GM21723 (cell line): ENCODE results near the gene MEGF11.
"Not testable (repeated sequence)": the region's sequence is repeated elsewhere in the genome, so short reads cannot be mapped to it uniquely, and the experiment has no call there.

ENCODE experiments used
- ATAC-seq: cut with Tn5 transposase; IDR thresholded peaks from one replicate; pipeline ENCODE4 v1.9.1; 2021; ENCODE audit warnings: mild to moderate bottlenecking, moderate library complexity; ENCODE audit not compliant: unreplicated experiment

Gene MEGF11

DNA sequence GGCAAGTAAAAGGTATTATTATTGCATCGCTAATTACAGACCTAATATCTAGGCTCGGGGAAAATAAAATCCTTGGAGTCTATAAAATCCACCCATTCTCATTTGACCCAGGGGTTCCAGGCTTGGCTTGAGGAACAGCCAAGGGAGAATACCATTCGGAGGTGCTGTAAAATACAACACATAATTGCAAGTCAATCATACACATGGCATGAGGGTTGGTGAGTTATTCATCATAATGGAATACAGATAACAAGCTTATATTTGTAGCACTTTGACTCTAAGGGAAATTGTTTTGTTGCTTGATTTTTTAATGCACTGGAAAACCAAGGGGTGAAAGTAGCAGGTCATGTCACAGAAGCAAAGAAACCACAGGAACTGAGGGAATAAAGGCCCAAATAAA, 23.0 kb upstream of the MEGF11 start:
- ATAC-seq = no peak

DNA sequence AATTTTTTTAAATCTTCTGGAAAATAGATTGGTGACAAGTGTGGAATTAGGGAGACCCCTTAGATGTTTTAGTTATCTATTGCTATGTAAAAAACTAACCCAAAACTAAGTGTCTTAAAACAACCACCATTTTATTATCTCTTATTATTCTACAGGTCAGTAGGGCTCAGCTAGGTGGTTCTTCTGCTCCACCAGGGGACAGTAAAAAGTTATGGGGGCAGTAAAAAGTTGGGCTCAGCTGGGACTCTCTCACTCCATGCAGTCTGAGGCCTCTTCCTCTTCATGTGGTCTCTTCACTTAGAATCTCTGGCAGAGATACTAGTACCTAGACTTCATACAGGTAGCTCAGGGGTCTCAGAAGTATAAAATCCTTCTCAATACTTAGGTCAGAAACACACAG, 21.8 kb upstream of the MEGF11 start:
- no peak for ATAC-seq

DNA sequence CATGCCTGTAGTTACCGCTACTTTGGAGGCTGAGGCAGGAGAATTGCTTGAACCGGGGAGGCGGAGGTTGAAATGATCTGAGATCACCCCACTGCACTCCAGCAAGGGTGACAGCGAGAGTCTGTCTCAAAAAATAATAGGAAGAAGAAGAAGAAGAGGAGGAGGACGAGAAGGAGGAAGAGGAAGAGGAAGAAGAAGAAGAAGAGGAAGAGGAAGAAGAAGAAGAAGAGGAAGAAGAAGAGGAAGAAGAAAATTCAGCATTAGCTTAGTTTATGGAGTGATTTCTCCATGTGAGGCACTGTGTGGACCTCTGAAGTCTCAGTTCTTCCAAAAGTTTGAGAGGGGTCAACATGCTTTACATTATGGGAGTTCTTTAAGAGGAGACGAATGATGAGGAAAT, 17.4 kb upstream of the MEGF11 start:
- no peak for ATAC-seq

DNA sequence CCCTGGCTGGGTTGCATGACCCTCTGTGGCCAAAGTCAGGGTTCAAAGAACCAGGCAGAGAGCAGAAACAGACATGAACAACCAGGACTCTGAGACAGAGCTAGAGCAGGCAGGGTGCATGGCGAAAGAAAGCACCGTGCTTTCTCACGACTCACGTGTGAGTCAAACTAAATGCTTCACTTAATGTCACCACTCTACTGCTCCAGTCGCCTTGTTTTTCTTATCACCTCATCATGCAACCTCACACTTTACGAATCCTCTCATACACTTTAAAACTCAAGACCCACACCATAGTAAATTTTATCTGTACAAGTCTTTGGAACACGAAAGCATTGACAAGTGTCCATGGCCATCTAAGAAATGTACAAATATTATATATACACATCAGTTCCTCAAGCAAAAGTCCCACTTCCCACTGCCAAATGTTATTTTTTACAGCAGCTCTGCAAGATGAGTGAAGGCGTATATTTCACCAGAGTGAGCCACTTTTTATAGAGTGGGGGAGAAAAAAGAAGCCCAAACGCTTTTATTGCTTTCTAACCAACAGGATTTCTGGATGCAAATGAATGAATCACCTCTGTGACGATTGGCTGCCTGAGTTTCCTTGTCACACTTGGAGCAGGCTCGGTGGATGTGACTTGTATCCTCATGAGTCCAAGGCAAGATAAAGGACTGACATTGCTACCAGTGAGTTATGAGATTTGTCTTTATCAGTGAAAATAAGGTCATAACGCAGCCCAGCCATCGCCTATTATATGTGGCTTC, 16.0 kb upstream of the MEGF11 start:
- no peak for ATAC-seq

DNA sequence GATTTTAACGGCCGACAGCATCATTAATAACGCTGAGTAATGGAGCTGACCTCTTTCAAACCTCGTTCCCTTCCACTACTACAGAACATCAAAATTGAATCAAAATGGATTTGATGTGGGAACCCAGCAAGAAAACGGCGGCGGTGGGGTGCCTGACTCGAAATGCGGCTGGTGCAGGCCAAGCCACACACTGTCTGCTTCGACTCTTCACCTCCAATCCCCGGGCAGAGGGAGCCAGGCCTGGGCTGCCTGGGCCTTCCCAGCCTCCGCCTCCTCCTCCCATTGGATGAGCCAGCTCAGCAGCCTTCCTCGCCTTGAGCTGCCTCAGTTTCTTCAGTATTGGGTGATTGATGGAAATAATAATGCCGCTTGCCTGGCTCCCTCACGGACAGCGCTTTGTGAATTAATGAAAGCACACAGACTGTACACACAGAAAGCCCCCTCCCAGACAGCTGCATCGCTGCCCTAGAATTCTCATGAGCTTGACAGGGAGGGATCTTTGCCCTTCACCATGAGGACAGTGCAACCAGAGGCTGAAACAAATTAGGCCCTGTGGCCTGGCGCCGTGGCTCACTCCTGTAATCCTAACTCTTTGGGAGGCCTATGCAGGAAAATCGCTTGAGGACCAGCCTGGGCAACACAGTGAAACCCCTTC, 11.4 kb upstream of the MEGF11 start:
- ATAC-seq = no peak

DNA sequence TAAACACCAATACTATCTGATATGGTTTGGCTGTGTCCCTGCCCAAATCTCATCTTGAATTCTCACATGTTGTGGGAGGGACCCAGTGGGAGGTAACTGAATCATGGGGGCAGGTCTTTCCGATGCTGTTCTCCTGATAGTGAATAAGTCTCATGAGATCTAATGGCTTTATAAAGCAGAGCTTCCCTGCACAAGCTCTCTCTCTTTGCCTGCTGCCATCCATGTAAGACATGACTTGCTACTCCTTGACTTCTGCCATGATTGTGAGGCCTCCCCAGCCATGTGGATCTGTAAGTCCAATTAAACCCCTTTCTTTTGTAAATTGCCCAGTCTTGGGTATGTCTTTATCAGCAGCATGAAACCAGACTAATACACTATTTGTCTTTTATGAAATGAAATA, 9.3 kb upstream of the MEGF11 start:
- ATAC-seq = not testable (repeated sequence)

DNA sequence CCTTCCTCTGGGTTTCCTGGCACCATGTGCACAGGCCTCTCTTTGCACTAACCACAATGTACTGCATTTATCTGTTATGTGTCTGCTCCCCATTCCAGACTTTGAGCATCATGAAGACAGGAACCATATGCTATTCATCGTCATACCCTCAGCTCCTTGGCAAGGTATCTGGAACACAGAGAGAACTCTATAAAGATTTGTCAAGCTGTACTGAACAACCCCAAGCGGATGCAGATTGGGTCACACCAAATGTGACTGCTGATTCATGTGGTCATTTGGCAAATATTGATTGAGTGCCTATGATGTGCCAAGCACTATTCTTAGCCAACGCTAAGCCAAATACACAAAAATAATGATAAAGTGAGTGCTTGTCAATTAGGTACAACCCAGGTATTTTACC, 7.5 kb upstream of the MEGF11 start:
- no peak for ATAC-seq

DNA sequence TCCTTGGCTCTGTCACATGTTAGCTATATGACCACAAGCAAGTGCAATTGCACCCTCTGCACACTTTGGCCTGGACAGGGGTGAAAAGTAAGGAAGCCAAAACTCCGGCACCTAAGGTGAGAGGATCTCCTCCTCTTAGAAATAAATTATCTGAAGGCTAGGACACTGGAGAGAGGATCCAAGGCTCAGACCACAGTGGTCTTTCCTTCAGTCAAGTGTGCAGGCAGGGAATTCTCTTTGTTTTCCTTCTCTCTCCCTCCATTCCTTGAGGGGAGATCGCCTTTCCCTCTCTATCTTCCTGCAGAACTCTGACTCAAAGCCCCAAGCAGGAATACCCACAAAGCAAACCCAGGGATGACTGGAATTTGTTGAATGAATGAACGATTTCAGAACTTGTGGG, 3.1 kb upstream of the MEGF11 start:
- ATAC-seq = no peak

DNA sequence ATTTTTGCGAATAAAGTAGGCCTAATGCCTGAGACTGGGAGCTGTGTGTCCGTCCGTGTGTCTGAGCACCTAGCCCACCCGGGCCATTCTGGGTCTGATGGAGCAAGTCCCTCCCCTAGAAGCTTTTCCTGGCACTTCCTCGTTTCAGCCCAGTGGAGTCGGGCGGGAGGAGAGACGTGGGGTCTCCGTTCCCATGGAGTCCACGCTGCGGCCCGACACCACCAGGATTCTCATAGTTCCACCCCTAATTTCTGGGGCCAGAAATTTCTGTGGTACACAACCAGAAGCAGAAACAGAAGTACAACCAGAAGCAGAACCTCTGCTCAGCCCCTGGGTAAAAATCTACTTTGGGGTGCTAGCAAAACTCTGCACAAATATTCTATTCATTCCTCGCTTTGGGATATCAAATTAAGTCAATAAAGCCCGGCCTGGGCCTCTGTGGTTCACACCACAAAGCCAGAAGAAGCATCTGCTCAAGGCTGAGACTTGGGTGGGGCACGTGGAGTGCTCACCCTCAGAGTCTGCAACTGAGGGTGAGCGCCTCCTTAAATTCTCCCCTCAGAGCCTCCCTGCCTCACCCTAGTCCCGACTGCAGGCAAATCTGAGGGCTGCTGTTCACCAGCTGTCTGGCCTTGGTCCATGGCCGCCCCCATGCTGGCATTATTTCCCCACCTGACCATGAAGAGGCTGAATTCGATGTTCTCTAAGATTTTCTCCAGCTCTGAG, 1.6 kb upstream of the MEGF11 start:
- ATAC-seq = no peak

DNA sequence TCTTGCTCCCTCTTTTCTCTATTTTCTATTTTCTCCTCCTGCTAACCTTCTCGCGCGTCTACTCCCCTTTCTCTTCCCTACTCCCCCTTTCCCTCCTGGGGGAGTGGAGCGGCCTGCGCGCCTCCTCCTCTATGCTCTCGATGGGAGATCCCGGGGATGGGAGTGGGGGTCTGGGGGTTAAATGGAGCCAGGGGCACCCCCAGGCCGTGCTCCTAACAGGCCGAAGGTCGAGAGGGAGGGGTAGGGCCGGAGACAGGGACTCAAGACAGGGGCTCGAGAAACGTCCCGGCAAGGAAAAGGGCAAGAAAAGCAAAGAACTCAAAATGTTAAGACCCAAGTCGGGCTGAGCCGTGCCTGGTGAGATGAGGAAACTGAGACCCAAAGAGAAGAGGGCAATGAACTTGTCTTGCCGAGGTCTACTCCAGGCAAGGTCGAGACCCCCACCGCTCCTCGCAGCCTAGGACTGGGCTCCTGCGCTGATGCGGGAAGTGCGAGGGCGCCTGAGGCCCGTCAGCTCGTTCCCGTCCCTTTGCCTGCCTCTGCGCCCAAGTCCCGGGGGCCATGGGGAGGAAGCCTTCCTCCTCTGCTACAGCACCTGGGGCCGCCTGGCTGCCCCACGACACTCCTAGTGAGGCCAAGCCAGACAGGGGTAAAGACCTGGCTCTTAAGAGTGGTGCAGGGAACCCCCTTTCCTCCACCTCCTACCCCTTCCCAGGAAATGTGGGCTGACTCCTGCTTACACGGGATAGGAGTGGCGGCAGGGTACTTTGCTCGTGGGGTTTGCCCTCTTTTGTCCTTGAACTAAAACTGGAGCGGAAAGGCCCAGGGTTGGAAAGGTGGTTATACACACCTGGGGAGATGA, 770 bp upstream of the MEGF11 start:
- ATAC-seq = no peak

DNA sequence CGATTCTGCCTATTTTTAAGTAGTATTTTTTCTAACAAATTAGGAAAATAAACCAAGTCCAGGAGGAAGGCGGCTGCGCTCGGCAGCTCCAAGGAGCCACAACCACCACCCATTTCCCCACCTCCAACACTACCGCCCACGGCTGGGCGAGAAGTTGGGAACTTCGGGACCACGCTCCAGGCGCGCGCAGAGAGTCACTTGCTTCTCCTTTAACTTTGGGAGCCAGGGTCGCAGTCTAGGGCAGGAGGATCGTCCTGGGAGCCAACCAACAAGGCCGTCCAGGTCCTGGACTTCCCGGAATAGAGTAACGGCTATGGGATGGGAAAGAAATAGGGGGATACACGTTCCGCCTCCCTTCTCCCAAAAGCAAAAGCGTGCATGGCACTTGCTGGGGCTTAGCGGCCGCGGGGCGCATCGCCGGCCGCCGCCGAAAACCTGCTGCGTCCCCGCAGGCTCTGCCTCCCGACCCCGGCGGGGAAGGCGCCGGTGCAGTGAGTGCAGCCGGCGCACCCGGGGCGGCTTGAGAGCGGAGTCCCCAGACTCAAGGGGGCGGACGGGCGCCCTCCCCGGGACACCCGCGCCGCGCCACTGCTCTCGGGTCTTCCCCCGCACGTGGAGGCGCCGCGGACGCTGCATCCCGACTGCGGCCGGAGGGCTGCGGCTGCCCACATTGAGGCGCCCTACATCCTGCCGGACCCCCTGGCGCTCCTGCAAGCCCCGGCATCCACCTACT, 699 bp downstream of the MEGF11 start:
- no peak for ATAC-seq

DNA sequence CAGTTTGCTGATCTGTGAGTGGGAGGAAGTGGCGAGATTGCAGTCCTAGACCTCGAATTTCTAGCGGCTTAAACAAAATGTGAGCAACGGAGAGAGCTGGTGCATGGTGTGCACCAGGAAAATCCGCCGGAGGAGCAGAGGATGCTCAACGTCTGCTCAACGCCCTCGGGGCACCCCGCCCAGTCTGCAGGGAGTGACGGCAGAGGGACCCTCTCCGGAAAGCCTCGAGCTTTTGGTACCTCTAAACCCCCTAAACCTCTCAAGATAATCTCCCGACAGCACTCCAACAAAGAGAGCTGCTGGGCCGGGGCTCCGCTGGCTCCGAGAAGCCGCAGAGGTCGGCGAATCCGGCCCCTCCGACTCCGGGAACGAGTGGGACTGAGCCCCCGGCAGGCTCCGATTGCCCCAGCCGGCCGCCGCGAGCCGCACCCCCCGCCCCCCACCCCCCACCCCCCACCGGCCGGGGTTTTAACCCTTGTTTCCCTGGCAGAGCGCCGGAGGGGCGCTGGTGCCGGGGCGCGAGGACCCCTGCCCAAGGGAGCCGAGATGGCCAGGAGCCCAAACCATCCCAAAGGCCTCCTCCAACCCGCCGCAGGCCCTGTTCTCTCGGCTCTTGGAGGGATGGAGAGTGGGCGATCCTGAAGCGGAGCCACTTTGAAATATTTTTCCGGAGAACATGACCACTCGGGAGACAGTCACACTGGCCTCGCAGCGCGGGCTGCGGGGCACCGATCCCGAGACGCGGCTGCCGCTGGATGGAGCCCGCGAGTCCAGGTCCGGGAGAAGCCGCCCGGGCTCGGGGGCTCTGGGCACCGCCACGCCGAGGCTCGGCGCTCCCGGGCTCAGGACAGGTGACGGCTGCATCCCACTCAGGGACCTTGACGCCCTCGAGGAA, 1.5 kb downstream of the MEGF11 start:
- no peak for ATAC-seq

DNA sequence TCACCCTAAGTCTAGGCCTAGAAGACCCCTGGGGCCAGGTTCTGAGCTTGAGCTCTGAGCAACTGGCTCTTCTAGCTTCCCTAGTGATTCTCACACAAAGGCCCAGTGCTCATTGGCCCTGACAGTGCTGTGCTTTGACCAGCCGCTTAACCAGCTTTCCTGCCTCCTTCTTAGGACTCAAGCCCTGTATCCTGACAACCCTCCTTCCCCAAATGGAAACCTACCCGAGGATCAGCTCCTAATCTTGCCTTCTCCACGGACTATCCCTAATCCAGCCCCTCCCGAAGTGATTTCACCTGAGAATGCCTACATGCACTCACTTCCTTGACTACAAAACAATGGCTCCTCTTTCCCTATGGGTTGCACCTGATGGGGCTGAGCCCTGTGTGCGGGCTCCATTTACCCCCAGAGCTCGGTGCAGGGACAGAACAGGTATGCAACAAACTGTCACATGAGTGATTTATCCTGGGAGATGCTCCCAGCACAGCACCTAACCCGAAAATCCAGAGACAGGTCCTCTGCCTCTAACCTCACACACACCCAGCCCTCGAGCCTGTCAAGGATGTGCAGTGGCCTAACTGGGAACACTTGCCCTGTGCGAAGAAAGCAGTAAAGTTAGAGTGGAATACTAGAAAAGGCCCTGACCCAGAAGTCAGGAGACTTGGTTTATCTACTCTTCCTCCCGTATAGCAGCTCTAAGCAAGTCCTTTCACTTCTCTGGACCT, 2.3 kb downstream of the MEGF11 start:
- no peak for ATAC-seq

DNA sequence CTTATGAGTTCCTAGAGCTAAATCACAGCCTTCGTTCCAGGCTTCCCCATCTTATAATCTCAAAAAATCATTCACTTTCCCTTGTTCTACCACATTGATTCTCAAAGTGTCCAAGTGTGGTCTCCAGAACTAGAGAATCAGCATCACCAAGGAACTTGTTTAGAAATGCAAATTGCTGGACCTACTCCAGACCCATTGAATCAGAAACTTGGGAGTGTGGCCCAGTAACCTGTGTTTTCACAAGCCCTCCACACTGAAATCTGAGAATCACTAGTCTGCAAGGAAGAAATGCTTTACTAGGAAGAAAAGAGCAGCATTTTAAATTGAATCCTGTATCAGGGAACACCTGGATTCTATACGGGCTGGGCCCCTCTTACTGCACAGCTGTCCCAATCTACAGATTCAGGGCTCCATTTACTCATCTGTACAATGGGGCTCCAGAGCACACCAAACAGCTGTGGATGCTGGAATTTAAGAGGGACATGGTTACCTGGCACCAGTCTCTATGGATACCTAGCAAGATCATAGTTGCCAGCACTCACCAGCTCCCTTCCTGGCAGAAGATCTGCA, 3.9 kb downstream of the MEGF11 start:
- ATAC-seq = no peak

DNA sequence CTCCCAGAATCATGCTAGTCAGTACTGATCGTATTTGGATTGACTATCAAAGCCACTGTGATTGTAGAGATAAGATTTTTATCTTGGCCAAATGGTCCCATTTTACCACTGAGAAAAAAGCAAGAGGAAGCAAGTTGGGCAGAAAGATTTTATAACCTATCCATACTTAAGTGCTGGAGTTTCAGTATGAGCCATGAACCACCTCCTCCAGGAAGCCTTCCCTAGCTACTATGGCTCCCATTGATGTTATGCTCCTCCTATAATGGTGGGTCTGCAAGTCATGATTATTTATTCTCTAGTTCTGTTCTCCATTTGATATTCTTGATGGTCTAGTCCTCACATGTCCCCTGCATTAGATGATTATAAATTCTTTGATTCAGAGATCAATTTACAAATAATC, 6.6 kb downstream of the MEGF11 start:
- no peak for ATAC-seq

DNA sequence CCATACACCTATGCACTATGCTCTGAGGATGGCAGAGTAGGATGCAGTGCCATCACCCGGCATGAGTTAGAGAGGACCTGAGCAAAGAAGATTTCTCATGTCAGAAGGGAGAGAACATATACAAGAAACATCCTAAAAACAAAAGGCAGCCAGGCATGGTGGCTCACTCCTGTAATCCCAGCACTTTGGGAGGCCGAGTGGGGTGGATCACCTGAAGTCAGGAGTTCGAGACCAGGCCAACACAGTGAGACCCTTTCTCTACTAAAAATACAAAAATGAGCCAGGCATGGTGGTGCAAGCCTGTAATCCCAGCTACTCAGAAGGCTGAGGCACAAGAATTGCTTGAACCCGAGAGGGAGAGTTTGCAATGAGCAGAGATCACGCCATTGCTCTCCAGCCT, 7.7 kb downstream of the MEGF11 start:
- ATAC-seq = not testable (repeated sequence)

DNA sequence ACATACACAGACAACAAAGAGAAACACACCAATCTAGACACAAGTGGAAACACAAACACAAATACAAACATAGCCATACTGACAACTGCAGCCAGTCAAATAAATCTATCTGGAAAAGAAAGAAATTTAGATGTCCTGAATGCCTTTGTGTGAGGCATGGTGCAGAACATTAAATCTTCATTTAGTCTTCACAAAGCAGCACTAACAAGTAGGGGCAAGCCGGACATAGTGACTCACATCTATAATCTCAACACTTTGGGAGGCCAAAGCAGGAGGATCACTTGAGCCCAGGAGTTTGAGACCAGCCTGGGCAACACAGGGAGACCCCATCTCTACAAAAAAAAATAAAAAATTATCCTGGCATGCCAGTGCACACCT, 11.7 kb downstream of the MEGF11 start:
- ATAC-seq = no peak

DNA sequence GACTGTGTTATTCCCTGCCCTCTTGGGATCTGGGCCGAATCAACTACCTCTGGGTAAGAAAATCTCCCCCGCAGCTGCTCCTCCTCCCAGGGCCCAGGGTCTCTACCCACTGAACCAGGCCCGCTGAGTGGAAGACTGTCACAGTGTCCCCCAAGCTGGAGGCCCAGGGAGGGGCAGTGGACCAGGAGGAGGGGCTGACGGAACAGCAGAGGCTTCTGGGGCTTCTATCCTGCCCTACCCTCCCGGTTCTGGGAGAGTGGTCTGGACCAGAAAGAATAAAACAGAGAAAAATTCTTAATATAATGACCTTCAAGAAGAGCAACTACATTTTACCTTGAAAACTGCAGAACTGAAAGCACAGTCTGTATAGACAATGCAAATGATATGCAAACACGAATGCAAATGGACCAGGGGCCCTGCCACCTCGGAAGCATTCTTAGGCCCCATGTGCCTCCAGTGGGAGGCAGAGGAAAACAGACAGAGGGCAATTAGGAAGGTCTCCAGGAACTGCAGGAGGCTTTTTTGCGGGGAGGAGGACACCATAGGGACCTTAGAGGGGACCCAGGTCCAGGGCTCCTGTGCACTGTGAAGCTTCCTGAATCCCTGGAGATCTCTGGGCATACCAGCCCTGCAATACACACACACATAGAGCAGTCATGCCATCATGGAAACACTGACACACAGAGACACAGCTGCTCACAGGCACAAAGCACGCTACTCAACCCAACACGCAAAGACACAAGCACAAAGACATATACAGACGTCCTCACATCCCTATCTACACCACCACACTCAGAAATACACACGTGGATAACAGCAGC, 12.3 kb downstream of the MEGF11 start:
- no peak for ATAC-seq
